Amygdala (tissue), 56 donors: ENCODE data around the gene ABHD1.
"Not testable (repeated sequence)": the region's sequence is repeated elsewhere in the genome, so short reads cannot be mapped to it uniquely, and the experiment has no call there.

Experiments
- DNase-seq, 56 donors: peaks; one replicate each; lab custom pipeline; 2025; lab: John Stamatoyannopoulos, UW

Gene ABHD1

GRCh38 chr2:27123302-27124150 lies at the start of gene ABHD1:
TSS of gene ABHD1 (plus strand) at chr2:27123815. CDS start at chr2:27123949, 134 bp downstream.
- peak in 45 of 56 donors; percentile 6 to 81 (median 50) for DNase-seq

- peak in 3 of 56 donors; percentile 8 to 25 (median 15) for DNase-seq
Observed at GRCh38 chr2:27074738-27075565, 48.7 kb upstream of the ABHD1 start.

- not testable (repeated sequence) for DNase-seq
Observed at GRCh38 chr2:27075566-27075871, 48.1 kb upstream of the ABHD1 start.

GRCh38 chr2:27076323-27076722 lies 47.3 kb upstream of the ABHD1 start:
- DNase-seq: no peak

GRCh38 chr2:27077231-27077630 lies 46.4 kb upstream of the ABHD1 start:
- no peak for DNase-seq

GRCh38 chr2:27078267-27079194 lies 45.1 kb upstream of the ABHD1 start, which contains the start of gene EMILIN1:
TSS of gene EMILIN1 (plus strand) at chr2:27078615. CDS start at chr2:27079066, 451 bp downstream.
- DNase-seq: peak in 44 of 56 donors; percentile 12 to 81 (median 55)

- DNase-seq: no peak
Observed at GRCh38 chr2:27079233-27080139, 44.1 kb upstream of the ABHD1 start.

GRCh38 chr2:27080140-27080469 lies 43.5 kb upstream of the ABHD1 start:
- DNase-seq: no peak

- DNase-seq: no peak
Observed at GRCh38 chr2:27080603-27080936, 43.0 kb upstream of the ABHD1 start.

- DNase-seq: no peak
Observed at GRCh38 chr2:27081984-27082772, 41.4 kb upstream of the ABHD1 start.

GRCh38 chr2:27082773-27083409 lies 40.7 kb upstream of the ABHD1 start:
- DNase-seq: no peak

GRCh38 chr2:27083410-27084296 lies 40.0 kb upstream of the ABHD1 start:
- DNase-seq: no peak

- no peak for DNase-seq
Observed at GRCh38 chr2:27084297-27085061, 39.1 kb upstream of the ABHD1 start.

- peak in 1 of 56 donors; percentile 11 for DNase-seq
Observed at GRCh38 chr2:27085062-27085672, 38.4 kb upstream of the ABHD1 start.

- peak in 48 of 56 donors; percentile 21 to 81 (median 58) for DNase-seq
Observed at GRCh38 chr2:27085673-27086089, 37.9 kb upstream of the ABHD1 start.
